Lung (tissue), 12 donors: ENCODE measurements around the gene TIMP1. TPM values are rescaled to one million over a fixed set of nuclear protein-coding genes. Genes with fewer than 3 reads are reported as not detected.

Experiments used
- ATAC-seq: fragments of 200-7000 bp; cut with Tn5 transposase; one replicate; pipeline ENCODE4 v1.9.1; 2020; ENCODE audit warnings: moderate number of reproducible peaks; ENCODE audit not compliant: insufficient read depth, low FRiP score
- DNase-seq, 3 donors: peaks; one replicate each; pipeline ENCODE4 v3.0.0-alpha.2; 2013 to 2017
- H3K27ac ChIP-seq, 2 donors: one replicate each; pipeline ENCODE4 v1.5.1; 2013; ENCODE audit warnings: mild to moderate bottlenecking in 2 of 2, moderate library complexity in 2 of 2, control low read depth in 1 of 2, inconsistent platforms in 1 of 2, low read depth in 1 of 2, low read length in 1 of 2
- H3K27me3 ChIP-seq, 3 donors: one replicate each; pipeline ENCODE4 v1.5.1; 2013; ENCODE audit warnings: low read length in 2 of 3; ENCODE audit not compliant: control insufficient read depth in 3 of 3, insufficient read depth in 3 of 3
- H3K36me3 ChIP-seq, 4 donors: one replicate each; pipeline ENCODE4 v1.5.1; 2013; ENCODE audit warnings: low read length in 4 of 4, mild to moderate bottlenecking in 1 of 4, moderate library complexity in 1 of 4; ENCODE audit not compliant: control insufficient read depth in 4 of 4, insufficient read depth in 4 of 4
- H3K4me1 ChIP-seq, 5 donors: one replicate each; pipeline ENCODE4 v1.5.1; 2013; ENCODE audit warnings: low read length in 5 of 5, mild to moderate bottlenecking in 2 of 5, moderate library complexity in 1 of 5; ENCODE audit not compliant: control insufficient read depth in 5 of 5, insufficient read depth in 5 of 5
- H3K4me3 ChIP-seq: one replicate; pipeline ENCODE4 v1.5.1; 2013; ENCODE audit warnings: mild to moderate bottlenecking, control low read depth, moderate library complexity
- H3K9ac ChIP-seq, 2 donors: one replicate each; pipeline ENCODE4 v1.5.1; 2013; ENCODE audit warnings: low read length in 2 of 2, control low read depth in 1 of 2; ENCODE audit not compliant: insufficient read depth in 1 of 2
- H3K9me3 ChIP-seq, 4 donors: one replicate each; pipeline ENCODE4 v1.5.1; 2013; ENCODE audit warnings: low read length in 3 of 4, mild to moderate bottlenecking in 1 of 4, moderate library complexity in 1 of 4; ENCODE audit not compliant: control insufficient read depth in 4 of 4, insufficient read depth in 3 of 4
- CTCF ChIP-seq: IDR thresholded peaks from 2 replicates; pipeline ENCODE4 v1.5.1; 2012; ENCODE audit warnings: mild to moderate bottlenecking; ENCODE audit errors: control extremely low read depth, extremely low read depth
- WGBS, 2 donors: extraction: QIAGEN DNeasy Blood & Tissue Kit; methylation state at CpG; one replicate each; pipeline ENCODE4 v1.1.7; 2013; 5-methylcytosine and 5-hydroxymethylcytosine counted together
- polyA plus RNA-seq, 2 donors: library from polyadenylated mRNA; stranded (reverse); fragments of 200-250 nt; gene quantifications; one replicate each; pipeline ENCODE4 v1.2.1, GENCODE V29; 2013
- total RNA-seq, 2 donors: library from RNA; depleted of rRNA in 1 of 2; stranded (reverse); fragments of >200 nt in 1 of 2; gene quantifications; one replicate each; pipeline ENCODE4 v1.2.1, GENCODE V29; 2014 to 2021
- donor health status: control.
- donor health status: control.
- donor health status: Bipolar disorder and iron deficiency.
- donor health status: healthy.
- donor health status: DM: yes; HTN: yes; CAD: no.

The TIMP1 gene
- total and polyA plus RNA-seq, 4 donors, result 65.3 to 2,202 (median 1,641) TPM

- ATAC-seq, result no peak
- H3K27me3 ChIP-seq, result no peaks in the 10 kb centered on the region
- no peak overlapping the region for H3K4me3 ChIP-seq
- H3K9ac ChIP-seq, result no peak overlapping the region
- TF ChIP-seq CTCF, result no peak
- no peaks in the 10 kb centered on the region for H3K4me1 ChIP-seq
- no peak overlapping the region for H3K27ac ChIP-seq
- WGBS, 2 donors, result 66 to 74% methylated on average over 9 of the region's 9 CpGs
- H3K36me3 ChIP-seq, result no peaks in the 10 kb centered on the region
- DNase-seq, result no peak
- peaks cover 0 to 4% (median 2%) of the 10 kb centered on the region in 4 donors for H3K9me3 ChIP-seq
Measured at GRCh38 chrX:47605024-47605423, 22.8 kb downstream of the TIMP1 start.

DNA sequence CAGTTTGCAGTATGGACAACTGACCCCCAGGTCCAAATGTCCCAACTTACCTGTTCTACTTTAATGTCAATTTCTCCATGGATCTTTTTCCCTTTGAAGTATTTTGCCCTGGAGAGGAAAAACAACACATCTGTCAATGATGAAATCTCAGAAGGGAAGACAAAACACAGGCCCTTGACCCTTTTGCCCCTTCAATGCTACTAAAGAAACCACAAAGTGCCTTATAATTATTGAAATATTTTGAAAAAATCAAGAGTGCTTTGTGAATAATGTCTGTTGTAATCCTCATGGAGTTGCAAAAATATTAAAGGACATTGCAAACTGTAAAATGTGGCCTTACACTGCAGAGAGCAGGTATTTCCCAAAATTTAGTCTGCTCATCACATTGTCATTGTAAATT lies 24.9 kb downstream of the TIMP1 start:
- H3K9me3 ChIP-seq, result peaks cover 0 to 2% (median under 1%) of the 10 kb centered on the region in 4 donors
- H3K9ac ChIP-seq, result no peak overlapping the region
- no peak for TF ChIP-seq CTCF
- H3K4me3 ChIP-seq, result no peak overlapping the region
- no peak overlapping the region for H3K27ac ChIP-seq
- H3K36me3 ChIP-seq, result no peaks in the 10 kb centered on the region
- no peaks in the 10 kb centered on the region for H3K27me3 ChIP-seq
- no peaks in the 10 kb centered on the region for H3K4me1 ChIP-seq
- ATAC-seq (no peak), DNase-seq (no peak)

DNA sequence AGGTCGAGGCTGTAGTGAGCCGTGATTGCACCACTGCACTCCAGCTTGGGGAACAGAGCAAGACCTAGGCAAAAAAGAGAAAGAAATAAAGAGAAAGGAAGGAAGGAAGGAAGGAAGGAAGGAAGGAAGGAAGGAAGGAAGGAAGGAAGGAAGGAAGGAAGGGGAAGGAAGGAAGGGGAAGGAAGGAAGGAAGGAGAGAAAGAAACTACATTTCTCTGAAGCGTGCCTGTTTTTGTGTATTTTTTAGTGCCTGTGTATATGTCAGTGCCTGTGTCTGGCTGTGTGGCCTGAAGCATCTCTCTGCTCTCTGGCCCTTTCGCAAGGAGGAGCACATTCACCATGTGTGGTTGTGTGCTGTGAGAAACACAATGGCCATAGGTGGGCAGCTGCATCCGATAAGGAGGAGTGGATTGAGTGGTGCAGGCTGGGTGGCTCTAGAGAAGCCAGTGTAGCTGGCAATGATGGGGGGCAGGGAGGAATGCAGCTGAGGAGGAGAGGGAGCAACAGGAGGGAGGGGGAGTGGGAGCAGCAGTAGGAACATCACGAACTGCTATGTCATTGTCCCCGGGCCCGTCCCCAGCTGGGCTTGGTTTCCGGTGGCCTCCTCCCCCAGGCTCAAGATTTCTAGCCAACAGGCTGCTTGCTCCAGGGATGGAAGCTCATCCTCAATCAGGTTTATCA lies 26.0 kb downstream of the TIMP1 start:
- Histone ChIP-seq H3K9me3 (peaks cover 0 to 4% (median 1%) of the 10 kb centered on the region in 4 donors), H3K9ac (no peak overlapping the region), H3K27ac (no peak overlapping the region), H3K27me3 (no peaks in the 10 kb centered on the region), H3K4me1 (no peaks in the 10 kb centered on the region), H3K36me3 (no peaks in the 10 kb centered on the region), H3K4me3 (no peak overlapping the region)
- no peak for TF ChIP-seq CTCF
- DNase-seq (peak in 1 of 3 donors; percentile 10), ATAC-seq (no peak)
- WGBS, 2 donors, result 31 to 62% methylated on average over 7 to 9 of the region's 9 CpGs

DNA sequence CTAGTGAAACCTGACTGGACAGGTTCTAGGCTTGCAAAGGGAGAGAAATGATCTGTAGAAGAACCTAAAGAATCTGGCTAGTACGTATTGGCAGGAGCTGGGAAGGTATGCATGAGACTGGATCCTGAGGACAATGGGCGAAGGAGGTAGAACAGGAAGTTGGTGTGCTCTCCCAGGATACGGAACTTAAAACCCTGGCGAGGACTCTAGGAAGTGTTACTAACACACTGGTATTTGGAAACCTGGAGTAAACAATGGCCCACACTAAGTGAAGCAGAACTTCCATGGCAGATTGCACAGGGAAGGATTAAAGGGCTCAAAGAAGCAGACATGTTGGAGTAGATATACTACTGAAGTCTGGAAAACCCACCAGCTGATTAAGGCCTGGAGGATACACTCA lies 28.3 kb downstream of the TIMP1 start:
- WGBS, 2 donors, result 46 to 64% methylated on average over 4 of the region's 4 CpGs
- Histone ChIP-seq H3K9ac (no peak overlapping the region), H3K27me3 (peaks cover 0 to 3% (median 0%) of the 10 kb centered on the region in 3 donors), H3K27ac (no peak overlapping the region), H3K36me3 (no peaks in the 10 kb centered on the region), H3K9me3 (peaks cover 0 to 6% (median 3%) of the 10 kb centered on the region in 4 donors), H3K4me3 (no peak overlapping the region), H3K4me1 (no peaks in the 10 kb centered on the region)
- ATAC-seq (no peak), DNase-seq (no peak)
- TF ChIP-seq CTCF, result no peak
